Natural killer cell (primary cell): ENCODE data around the gene RCL1. TPM values are rescaled to one million over a fixed set of nuclear protein-coding genes. Genes with fewer than 3 reads are reported as not detected.

Experiments used
- ATAC-seq, 3 donors: fragments of 150-1000 bp in 2 of 3; fragments of 200-7000 bp in 1 of 3; cut with Tn5 transposase; 1 replicate in 1 of 3; 2 replicates in 2 of 3; pipeline ENCODE4 v1.10.0; 2021; ENCODE audit warnings: mild to moderate bottlenecking in 2 of 3, moderate library complexity in 2 of 3
- DNase-seq, 2 donors: peaks; one replicate each; pipeline versions ENCODE4 v3.0.0 to v3.0.0-alpha.2; 2013 to 2021; ENCODE audit warnings: mixed read lengths in 1 of 2
- H3K27ac ChIP-seq: one replicate; pipeline ENCODE4 v1.5.1; 2013; ENCODE audit warnings: mild to moderate bottlenecking, low read length
- H3K27me3 ChIP-seq: one replicate; pipeline ENCODE4 v1.6.1; 2013; ENCODE audit warnings: low read length; ENCODE audit not compliant: control insufficient read depth, insufficient read depth
- H3K36me3 ChIP-seq: one replicate; pipeline ENCODE4 v1.6.1; 2013; ENCODE audit warnings: low read length; ENCODE audit not compliant: control insufficient read depth, insufficient read depth
- H3K4me1 ChIP-seq: one replicate; pipeline ENCODE4 v1.6.1; 2013; ENCODE audit warnings: low read length; ENCODE audit not compliant: control insufficient read depth, insufficient read depth
- H3K4me3 ChIP-seq: one replicate; pipeline ENCODE4 v1.5.1; 2013; ENCODE audit warnings: low read length
- H3K9me3 ChIP-seq: one replicate; pipeline ENCODE4 v1.6.1; 2013; ENCODE audit warnings: low read length; ENCODE audit not compliant: control insufficient read depth, insufficient read depth
- H3K27ac Mint-ChIP-seq, 2 donors: one replicate each; pipeline ENCODE4 v1.8.0; 2022; ENCODE audit warnings: mild to moderate bottlenecking in 2 of 2, mixed read lengths in 2 of 2, moderate library complexity in 1 of 2
- H3K27me3 Mint-ChIP-seq, 2 donors: one replicate each; pipeline ENCODE4 v1.8.0; 2022; ENCODE audit warnings: low read depth in 2 of 2, mixed read lengths in 2 of 2
- H3K36me3 Mint-ChIP-seq: one replicate; pipeline ENCODE4 v1.8.0; 2022; ENCODE audit warnings: mixed read lengths
- H3K4me1 Mint-ChIP-seq, 2 donors: one replicate each; pipeline ENCODE4 v1.8.0; 2022; ENCODE audit warnings: mixed read lengths in 2 of 2
- H3K4me3 Mint-ChIP-seq: one replicate; pipeline ENCODE4 v1.8.0; 2022; ENCODE audit warnings: mild to moderate bottlenecking, moderate library complexity, mixed read lengths
- H3K9me3 Mint-ChIP-seq, 2 donors: one replicate each; pipeline ENCODE4 v1.8.0; 2022; ENCODE audit warnings: mixed read lengths in 2 of 2
- WGBS: methylation state at CpG from one replicate; pipeline ENCODE4 v1.1.7; 2013; ENCODE audit warnings: missing lambda C conversion rate; ENCODE audit not compliant: insufficient coverage; 5-methylcytosine and 5-hydroxymethylcytosine counted together
- intact Hi-C: fragments of 100-400 bp; cut with micrococcal nuclease; formaldehyde crosslinking; loops from one replicate; pipeline ENCODE4 v1.14.2; 2022
- total RNA-seq, 4 donors: library from RNA; stranded (reverse); fragments of 120-200 nt in 1 of 4; gene quantifications; one replicate each; pipeline versions ENCODE4 v1.2.3 to v1.2.4, GENCODE V29; 2013 to 2022
- TF ChIP-seq, protein P1 (sequence below): fragments of 200-600 bp; IDR thresholded peaks from one replicate; pipeline ENCODE4 v1.8.0; 2022; ENCODE audit warnings: antibody characterized with exemption

RCL1 gene
- total RNA-seq, 3 donors from 2014 or later (not counting 1 experiment from before 2014, with no cell fraction given): 18.1 to 26.3 (median 23.0) TPM

DNA sequence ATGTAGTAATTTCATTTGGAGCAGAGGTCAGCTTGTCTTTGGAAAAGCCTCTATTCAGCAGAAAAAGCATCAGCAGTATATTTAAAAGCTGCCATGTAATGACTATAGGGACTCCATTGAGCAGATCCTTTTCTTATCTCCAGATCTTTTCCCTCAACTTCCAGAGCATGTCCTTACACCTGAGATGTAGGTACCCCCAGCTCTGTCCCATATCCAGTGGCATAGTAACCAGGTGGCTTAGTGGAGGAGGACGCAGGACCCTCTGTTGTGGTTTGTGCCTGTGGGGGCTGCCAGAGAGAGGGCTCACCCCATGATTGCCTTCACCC lies 61.5 kb downstream of the RCL1 start:
- H3K27ac Mint-ChIP-seq: no peak overlapping the region
- intact Hi-C loops: loop anchor here (5.0 kb wide), 1 partner anchor 57 kb away; no protein-coding TSS in a partner anchor
- no peak overlapping the region for H3K27ac ChIP-seq
- no peaks in the 10 kb centered on the region for H3K27me3 Mint-ChIP-seq
- no peaks in the 10 kb centered on the region for H3K9me3 ChIP-seq
- no peaks in the 10 kb centered on the region for H3K36me3 Mint-ChIP-seq
- ATAC-seq (no peak), DNase-seq (no peak)
- H3K9me3 Mint-ChIP-seq: no peaks in the 10 kb centered on the region
- H3K36me3 ChIP-seq: peaks cover 3% of the 10 kb centered on the region
- no peaks in the 10 kb centered on the region for H3K27me3 ChIP-seq
- 100% methylated on average over 1 of the region's 1 CpG for WGBS
- H3K4me1 ChIP-seq: peaks cover 16% of the 10 kb centered on the region
- no peak overlapping the region for H3K4me3 Mint-ChIP-seq
- H3K4me1 Mint-ChIP-seq: peaks cover 21 to 40% of the 10 kb centered on the region in 2 donors
- H3K4me3 ChIP-seq: no peak overlapping the region
- TF ChIP-seq, protein P1, sequence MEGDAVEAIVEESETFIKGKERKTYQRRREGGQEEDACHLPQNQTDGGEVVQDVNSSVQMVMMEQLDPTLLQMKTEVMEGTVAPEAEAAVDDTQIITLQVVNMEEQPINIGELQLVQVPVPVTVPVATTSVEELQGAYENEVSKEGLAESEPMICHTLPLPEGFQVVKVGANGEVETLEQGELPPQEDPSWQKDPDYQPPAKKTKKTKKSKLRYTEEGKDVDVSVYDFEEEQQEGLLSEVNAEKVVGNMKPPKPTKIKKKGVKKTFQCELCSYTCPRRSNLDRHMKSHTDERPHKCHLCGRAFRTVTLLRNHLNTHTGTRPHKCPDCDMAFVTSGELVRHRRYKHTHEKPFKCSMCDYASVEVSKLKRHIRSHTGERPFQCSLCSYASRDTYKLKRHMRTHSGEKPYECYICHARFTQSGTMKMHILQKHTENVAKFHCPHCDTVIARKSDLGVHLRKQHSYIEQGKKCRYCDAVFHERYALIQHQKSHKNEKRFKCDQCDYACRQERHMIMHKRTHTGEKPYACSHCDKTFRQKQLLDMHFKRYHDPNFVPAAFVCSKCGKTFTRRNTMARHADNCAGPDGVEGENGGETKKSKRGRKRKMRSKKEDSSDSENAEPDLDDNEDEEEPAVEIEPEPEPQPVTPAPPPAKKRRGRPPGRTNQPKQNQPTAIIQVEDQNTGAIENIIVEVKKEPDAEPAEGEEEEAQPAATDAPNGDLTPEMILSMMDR: no peak

GRCh38 chr9:4855841-4856240 lies 63.1 kb downstream of the RCL1 start:
- no peaks in the 10 kb centered on the region for H3K27me3 Mint-ChIP-seq
- Histone ChIP-seq H3K4me1 (peaks cover 8% of the 10 kb centered on the region), H3K9me3 (no peaks in the 10 kb centered on the region), H3K27ac (no peak overlapping the region), H3K36me3 (peaks cover 9% of the 10 kb centered on the region), H3K27me3 (no peaks in the 10 kb centered on the region), H3K4me3 (no peak overlapping the region)
- no peak overlapping the region for H3K27ac Mint-ChIP-seq
- H3K36me3 Mint-ChIP-seq: peaks cover 5% of the 10 kb centered on the region
- ATAC-seq: no peak
- TF ChIP-seq, protein P1: no peak
- WGBS: 97% methylated on average over 2 of the region's 2 CpGs
- no peak for DNase-seq
- no peaks in the 10 kb centered on the region for H3K9me3 Mint-ChIP-seq
- H3K4me3 Mint-ChIP-seq: no peak overlapping the region
- intact Hi-C loops: no loop called here
- H3K4me1 Mint-ChIP-seq: peaks cover 21 to 30% of the 10 kb centered on the region in 2 donors

- H3K4me1 Mint-ChIP-seq: peaks cover 17 to 22% of the 10 kb centered on the region in 2 donors
- peaks cover 13% of the 10 kb centered on the region for H3K36me3 ChIP-seq
- peaks cover 2% of the 10 kb centered on the region for H3K4me1 ChIP-seq
- no peak for ATAC-seq
- H3K27me3 Mint-ChIP-seq: no peaks in the 10 kb centered on the region
- H3K4me3 ChIP-seq: no peak overlapping the region
- TF ChIP-seq, protein P1: no peak
- intact Hi-C loops: no loop called here
- 74% methylated on average over 6 of the region's 8 CpGs for WGBS
- H3K36me3 Mint-ChIP-seq: peaks cover 8% of the 10 kb centered on the region
- H3K4me3 Mint-ChIP-seq: no peak overlapping the region
- H3K9me3 Mint-ChIP-seq: no peaks in the 10 kb centered on the region
- no peak overlapping the region for H3K27ac Mint-ChIP-seq
- no peaks in the 10 kb centered on the region for H3K27me3 ChIP-seq
- no peak overlapping the region for H3K27ac ChIP-seq
- DNase-seq: no peak
- H3K9me3 ChIP-seq: no peaks in the 10 kb centered on the region
Measured at GRCh38 chr9:4857163-4857810, 64.5 kb downstream of the RCL1 start.

DNA sequence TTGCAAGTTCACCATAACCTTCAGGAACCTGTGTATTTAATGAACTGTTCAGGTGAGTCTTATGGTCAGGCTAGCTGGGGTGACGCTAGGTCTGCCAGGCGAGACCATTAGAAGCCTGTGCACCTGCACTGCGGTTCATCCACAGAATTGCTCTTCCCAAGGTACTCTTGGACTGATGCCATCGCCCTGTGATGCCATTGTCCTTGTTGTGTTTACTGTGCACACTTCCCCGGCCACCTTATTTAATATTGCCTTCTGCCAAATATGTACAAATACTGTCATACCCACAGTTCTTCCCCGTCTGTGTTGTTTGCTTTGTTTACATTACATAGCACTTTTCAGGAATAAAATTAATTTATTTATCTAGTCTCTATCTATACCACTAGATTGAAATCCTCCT lies 66.3 kb downstream of the RCL1 start:
- Histone ChIP-seq H3K27me3 (no peaks in the 10 kb centered on the region), H3K4me1 (peaks cover 2% of the 10 kb centered on the region), H3K4me3 (no peak overlapping the region), H3K27ac (no peak overlapping the region), H3K9me3 (no peaks in the 10 kb centered on the region), H3K36me3 (peaks cover 13% of the 10 kb centered on the region)
- no peak overlapping the region for H3K4me3 Mint-ChIP-seq
- DNase-seq (no peak), ATAC-seq (no peak)
- no peaks in the 10 kb centered on the region for H3K9me3 Mint-ChIP-seq
- H3K27me3 Mint-ChIP-seq: no peaks in the 10 kb centered on the region
- 96% methylated on average over 5 of the region's 6 CpGs for WGBS
- TF ChIP-seq, protein P1: no peak
- no peak overlapping the region for H3K27ac Mint-ChIP-seq
- intact Hi-C loops: no loop called here
- peaks cover 8% of the 10 kb centered on the region for H3K36me3 Mint-ChIP-seq
- peaks cover 22% of the 10 kb centered on the region in 2 donors for H3K4me1 Mint-ChIP-seq
